Measurements from ENCODE around the gene NSUN4. TPM values are rescaled to one million over a fixed set of nuclear protein-coding genes. Genes with fewer than 3 reads are reported as not detected.
"Not testable (repeated sequence)": the region's sequence is repeated elsewhere in the genome, so short reads cannot be mapped to it uniquely, and the experiment has no call there.

The NSUN4 gene
- total RNA-seq, 1 experiment from 2014 or later: 20.4 TPM

- H2AFZ ChIP-seq (ENCODE audit: low read length); H3K18ac ChIP-seq (ENCODE audit: insufficient read length, low read depth, low read length); H2BK20ac ChIP-seq (ENCODE audit: low read depth, low read length, poor library complexity, severe bottlenecking); H3T11ph ChIP-seq (ENCODE audit: low read length); H2BK15ac ChIP-seq (ENCODE audit: low read depth, low read length); H2BK5ac ChIP-seq (ENCODE audit: insufficient read length, low read length); H3K9me3 Mint-ChIP-seq; H3K4me2 ChIP-seq (ENCODE audit: insufficient read depth, insufficient read length, low read length); H3K27me3 ChIP-seq (ENCODE audit: insufficient read depth, low read length); H3K36me3 Mint-ChIP-seq (ENCODE audit: insufficient read depth in 1 of 3, low read depth in 3 of 3); H3K4me1 ChIP-seq (ENCODE audit: insufficient read depth, low read length); H4K8ac ChIP-seq (replicated peaks; ENCODE audit: insufficient read length, low read depth, low read length); H3K14ac ChIP-seq (ENCODE audit: insufficient read depth, low read length); H3K4ac ChIP-seq (ENCODE audit: low read depth, low read length); H3K56ac ChIP-seq (ENCODE audit: insufficient read length, low read depth, low read length); H2BK120ac ChIP-seq (ENCODE audit: low read depth, low read length, poor library complexity, severe bottlenecking); H2AK5ac ChIP-seq (ENCODE audit: insufficient read length, low read length); H3K23me2 ChIP-seq (ENCODE audit: insufficient read length, low read depth, low read length, poor library complexity, severe bottlenecking); H4K5ac ChIP-seq (ENCODE audit: insufficient read length, low read depth, low read length); H3K79me1 ChIP-seq (ENCODE audit: insufficient read depth, low read depth, low read length, poor library complexity, severe bottlenecking); H3K27ac ChIP-seq (ENCODE audit: insufficient read length, low read depth, low read length); H3K9ac ChIP-seq (ENCODE audit: extremely low read depth, insufficient read length, low read length); H3K23ac ChIP-seq (ENCODE audit: insufficient read length, low read depth, low read length); H3K9me3 ChIP-seq (ENCODE audit: control insufficient read depth, low read depth, low read length); H4K20me1 ChIP-seq (ENCODE audit: control insufficient read depth, insufficient read depth, insufficient read length); H4K91ac ChIP-seq (ENCODE audit: insufficient read length, low read depth, low read length); H3K4me3 Mint-ChIP-seq; H3K79me2 ChIP-seq (ENCODE audit: insufficient read depth, low read length); H3K27me3 Mint-ChIP-seq (ENCODE audit: low read depth); H2BK12ac ChIP-seq (ENCODE audit: insufficient read length, low read depth, low read length): not testable (repeated sequence)
- peak; percentile 41 for DNase-seq
- Mint-ChIP-seq H3K4me1 (peaks cover 36 to 39% of the 10 kb centered on the region in 2 experiments), H3K27ac (peak overlapping the region; percentile 38 to 74 (median 54); a peak in 5 of 7 replicates)
- no CpG with 5 or more reads among the region's 24 CpGs for WGBS (ENCODE audit: extremely low coverage, insufficient read length, low lambda C conversion rate)
Measured at GRCh38 chr1:46331786-46332540, 8.6 kb upstream of the NSUN4 start.
